Dendritic cell treated with granulocyte-macrophage colony-stimulating factor and Interleukin-4, amounts not matched to agents 40 ng/mL and 50 ng/mL, for 4 days (primary cell): ENCODE measurements around the gene SMAD2.

ENCODE experiments used
- H3K27ac Mint-ChIP-seq: one replicate; pipeline ENCODE4 v1.8.0; 2022; ENCODE audit warnings: mild to moderate bottlenecking, mixed read lengths
- H3K27me3 Mint-ChIP-seq: one replicate; pipeline ENCODE4 v1.8.0; 2022; ENCODE audit warnings: mild to moderate bottlenecking, mixed read lengths
- H3K36me3 Mint-ChIP-seq: one replicate; pipeline ENCODE4 v1.8.0; 2022; ENCODE audit warnings: low read depth, mixed read lengths
- H3K4me1 Mint-ChIP-seq: one replicate; pipeline ENCODE4 v1.8.0; 2022; ENCODE audit warnings: low read depth, mixed read lengths
- H3K4me3 Mint-ChIP-seq: one replicate; pipeline ENCODE4 v1.8.0; 2022; ENCODE audit warnings: mild to moderate bottlenecking, moderate library complexity, mixed read lengths
- H3K9me3 Mint-ChIP-seq: one replicate; pipeline ENCODE4 v1.8.0; 2022; ENCODE audit warnings: mixed read lengths
- intact Hi-C: fragments of 100-400 bp; cut with micrococcal nuclease; formaldehyde crosslinking; loops from one replicate; pipeline ENCODE4 v1.15.0; 2022

The SMAD2 gene

GRCh38 chr18:47826157-47827074 lies 104.0 kb downstream of the SMAD2 start:
- Mint-ChIP-seq H3K9me3 (no peaks in the 10 kb centered on the region), H3K36me3 (peaks cover 59% of the 10 kb centered on the region), H3K27me3 (no peaks in the 10 kb centered on the region), H3K27ac (no peak overlapping the region), H3K4me3 (no peak overlapping the region), H3K4me1 (peaks cover 6% of the 10 kb centered on the region)
- intact Hi-C loops = no loop called here

DNA sequence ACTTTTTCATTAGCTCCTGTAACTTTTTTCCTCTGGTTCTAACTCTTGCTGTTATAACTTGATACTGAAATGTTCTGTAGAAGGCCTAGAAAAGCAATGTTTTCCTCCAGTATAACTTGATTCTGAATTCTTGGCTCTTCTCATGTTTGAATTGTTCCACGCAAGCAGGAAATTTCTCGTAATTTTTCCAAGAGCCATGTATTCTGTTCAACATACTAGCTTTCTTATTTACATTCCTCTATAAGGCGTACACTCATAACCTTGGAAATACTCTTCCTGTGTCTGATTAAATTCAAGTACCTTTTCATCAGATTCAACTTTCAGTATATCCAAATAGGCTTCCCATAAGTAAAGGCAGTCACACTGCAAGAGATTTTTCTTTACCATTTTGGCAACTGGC lies 109.1 kb downstream of the SMAD2 start:
- Mint-ChIP-seq H3K27me3 (no peaks in the 10 kb centered on the region), H3K27ac (no peak overlapping the region), H3K4me1 (no peaks in the 10 kb centered on the region), H3K9me3 (no peaks in the 10 kb centered on the region), H3K4me3 (no peak overlapping the region), H3K36me3 (peaks cover 34% of the 10 kb centered on the region)
- intact Hi-C loops = no loop called here

GRCh38 chr18:47817795-47818077 lies 112.7 kb downstream of the SMAD2 start:
- Mint-ChIP-seq H3K27ac (no peak overlapping the region), H3K9me3 (no peaks in the 10 kb centered on the region), H3K4me3 (no peak overlapping the region), H3K27me3 (no peaks in the 10 kb centered on the region), H3K36me3 (peaks cover 4% of the 10 kb centered on the region), H3K4me1 (no peaks in the 10 kb centered on the region)
- intact Hi-C loops = no loop called here

DNA sequence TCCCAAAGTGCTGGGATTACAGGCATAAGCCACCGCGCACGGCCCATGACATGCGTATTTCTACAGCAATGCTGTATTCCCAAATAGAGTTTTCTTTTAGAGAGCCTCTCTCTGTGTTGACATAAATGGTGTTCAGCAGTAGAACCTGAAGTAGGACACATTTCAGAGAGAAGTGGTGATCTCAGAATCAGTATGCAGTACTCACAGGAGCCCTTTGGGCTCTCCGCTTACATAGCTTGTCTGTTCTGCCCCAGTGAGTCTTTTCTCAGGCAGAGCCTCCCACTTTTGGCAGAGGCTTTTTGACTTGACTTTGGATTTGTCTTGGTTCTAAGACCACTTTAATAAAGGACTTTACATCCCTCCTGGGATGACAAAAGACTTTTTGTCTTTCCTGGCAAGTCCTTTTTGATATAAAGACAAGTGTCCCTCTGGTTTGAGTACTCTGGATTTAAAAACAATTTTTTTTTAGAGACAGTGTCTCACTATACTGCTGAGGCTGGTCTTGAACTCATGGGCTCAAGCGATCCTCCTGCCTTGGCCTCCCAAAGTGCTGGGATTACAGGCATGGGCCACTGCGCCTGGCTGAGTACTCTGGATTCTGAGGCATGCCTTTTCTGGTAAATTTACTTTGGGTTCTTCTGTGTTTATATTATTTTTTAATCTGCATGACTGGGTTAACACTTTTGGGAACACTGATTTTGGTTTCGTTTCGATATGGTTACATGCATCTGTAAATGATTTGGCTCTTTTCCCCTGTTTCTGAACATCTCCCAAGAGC lies 113.3 kb downstream of the SMAD2 start:
- no peak overlapping the region for H3K4me3 Mint-ChIP-seq
- H3K9me3 Mint-ChIP-seq = no peaks in the 10 kb centered on the region
- no peak overlapping the region for H3K27ac Mint-ChIP-seq
- H3K27me3 Mint-ChIP-seq = no peaks in the 10 kb centered on the region
- intact Hi-C loops = no loop called here
- no peaks in the 10 kb centered on the region for H3K4me1 Mint-ChIP-seq
- H3K36me3 Mint-ChIP-seq = peaks cover 4% of the 10 kb centered on the region

DNA sequence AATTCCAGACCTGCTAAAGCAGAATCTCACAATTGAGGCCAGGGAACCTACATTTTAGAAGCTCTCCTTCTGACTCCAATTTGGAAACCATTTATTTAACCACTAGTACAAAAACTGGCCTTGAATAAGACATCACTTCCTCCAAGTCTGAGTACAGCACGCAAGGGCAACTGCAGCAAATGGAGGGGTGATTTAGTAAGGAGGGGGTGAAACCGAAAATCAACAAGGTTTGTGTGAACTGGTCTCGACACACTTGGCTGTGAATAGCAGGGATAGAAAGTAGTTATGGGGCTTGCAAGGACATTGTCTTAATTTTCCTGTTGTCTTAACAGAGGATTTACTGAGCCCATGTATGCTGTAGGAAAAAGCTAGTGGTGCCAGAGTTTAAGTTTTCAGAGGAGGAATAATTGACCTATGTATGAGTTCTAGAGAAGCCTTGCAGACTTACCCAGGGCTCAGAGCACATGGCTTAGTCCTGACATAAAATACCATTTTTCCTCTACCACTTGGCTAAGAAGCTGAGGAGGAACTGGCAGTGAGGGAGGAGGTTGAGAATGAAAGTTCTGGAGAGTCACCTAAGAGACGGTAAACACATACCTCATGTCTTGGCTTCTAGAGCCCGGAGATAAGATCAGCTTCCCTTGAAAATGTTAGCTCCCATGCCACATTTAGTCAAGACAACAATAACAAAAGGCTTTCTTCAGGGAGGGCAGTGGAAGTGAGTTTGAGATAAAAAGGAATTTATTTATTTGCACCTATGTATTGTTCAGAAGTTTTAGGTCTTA lies 114.8 kb downstream of the SMAD2 start:
- intact Hi-C loops = no loop called here
- no peaks in the 10 kb centered on the region for H3K4me1 Mint-ChIP-seq
- H3K27me3 Mint-ChIP-seq = no peaks in the 10 kb centered on the region
- peaks cover 4% of the 10 kb centered on the region for H3K36me3 Mint-ChIP-seq
- H3K9me3 Mint-ChIP-seq = no peaks in the 10 kb centered on the region
- no peak overlapping the region for H3K4me3 Mint-ChIP-seq
- no peak overlapping the region for H3K27ac Mint-ChIP-seq

DNA sequence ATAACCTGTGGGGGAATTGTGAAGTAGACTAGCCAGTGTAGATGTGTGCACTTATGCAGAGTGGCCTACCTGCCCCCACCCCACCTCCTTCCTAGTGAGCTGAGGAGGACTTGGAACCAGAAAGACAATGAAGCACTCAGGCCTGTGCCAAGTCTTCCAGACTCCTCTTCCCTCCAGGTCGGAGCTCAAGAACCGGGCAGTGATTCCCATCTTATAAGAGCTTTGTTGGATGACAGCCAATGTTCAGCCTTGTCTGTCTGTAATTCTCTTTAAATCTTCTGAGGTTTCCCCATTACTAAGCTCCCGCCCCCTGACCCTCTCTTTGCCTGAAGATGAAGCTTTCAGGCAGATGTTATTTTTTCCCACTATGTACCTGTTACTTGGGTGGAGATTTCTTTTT lies 121.0 kb downstream of the SMAD2 start:
- Mint-ChIP-seq H3K27ac (no peak overlapping the region), H3K4me3 (no peak overlapping the region), H3K9me3 (no peaks in the 10 kb centered on the region), H3K27me3 (peaks cover 2% of the 10 kb centered on the region), H3K4me1 (no peaks in the 10 kb centered on the region), H3K36me3 (no peaks in the 10 kb centered on the region)
- intact Hi-C loops = no loop called here

- intact Hi-C loops = no loop called here
- Mint-ChIP-seq H3K27ac (no peak overlapping the region), H3K27me3 (peaks cover 5% of the 10 kb centered on the region), H3K4me1 (no peaks in the 10 kb centered on the region), H3K36me3 (no peaks in the 10 kb centered on the region), H3K4me3 (no peak overlapping the region), H3K9me3 (no peaks in the 10 kb centered on the region)
Measured at GRCh38 chr18:47802802-47803201, 127.7 kb downstream of the SMAD2 start.

- Mint-ChIP-seq H3K36me3 (no peaks in the 10 kb centered on the region), H3K9me3 (no peaks in the 10 kb centered on the region), H3K4me1 (no peaks in the 10 kb centered on the region), H3K27ac (no peak overlapping the region), H3K4me3 (no peak overlapping the region), H3K27me3 (peaks cover 5% of the 10 kb centered on the region)
- intact Hi-C loops = no loop called here
Measured at GRCh38 chr18:47801817-47802216, 128.6 kb downstream of the SMAD2 start.

- Mint-ChIP-seq H3K9me3 (no peaks in the 10 kb centered on the region), H3K27ac (no peak overlapping the region), H3K27me3 (peaks cover 5% of the 10 kb centered on the region), H3K4me1 (no peaks in the 10 kb centered on the region), H3K36me3 (no peaks in the 10 kb centered on the region), H3K4me3 (no peak overlapping the region)
- intact Hi-C loops = no loop called here
Measured at GRCh38 chr18:47800756-47801155, 129.7 kb downstream of the SMAD2 start.

DNA sequence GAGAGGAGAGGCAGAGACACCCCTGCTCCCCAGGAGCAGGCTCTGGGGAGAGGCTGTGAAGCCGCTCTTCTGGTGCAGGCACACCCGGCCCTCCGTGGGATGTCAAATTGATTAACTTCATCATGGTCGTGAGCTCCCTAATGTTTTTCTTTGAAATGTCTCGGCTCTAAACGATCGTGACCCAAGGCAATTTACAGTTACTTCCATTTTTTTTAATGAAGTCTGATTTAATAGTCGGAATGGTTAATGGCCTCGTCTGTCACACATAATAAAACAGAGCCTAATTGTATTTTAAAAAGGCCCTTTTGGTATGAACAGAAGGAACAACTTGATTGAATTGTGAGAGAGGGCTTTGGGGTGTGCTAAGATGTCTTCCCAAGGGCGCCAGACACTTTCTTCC lies 130.2 kb downstream of the SMAD2 start:
- H3K27ac Mint-ChIP-seq = no peak overlapping the region
- intact Hi-C loops = no loop called here

GRCh38 chr18:47799376-47799775 lies 131.1 kb downstream of the SMAD2 start:
- H3K4me3 Mint-ChIP-seq = no peak overlapping the region
- no peak overlapping the region for H3K27ac Mint-ChIP-seq
- no peaks in the 10 kb centered on the region for H3K9me3 Mint-ChIP-seq
- H3K36me3 Mint-ChIP-seq = no peaks in the 10 kb centered on the region
- no peaks in the 10 kb centered on the region for H3K4me1 Mint-ChIP-seq
- intact Hi-C loops = no loop called here
- H3K27me3 Mint-ChIP-seq = peaks cover 5% of the 10 kb centered on the region

More for the DNA sequence above, 130.2 kb downstream of the SMAD2 start:
- Mint-ChIP-seq H3K4me1 (no peaks in the 10 kb centered on the region), H3K9me3 (no peaks in the 10 kb centered on the region), H3K4me3 (no peak overlapping the region), H3K36me3 (no peaks in the 10 kb centered on the region), H3K27me3 (peaks cover 7% of the 10 kb centered on the region)

DNA sequence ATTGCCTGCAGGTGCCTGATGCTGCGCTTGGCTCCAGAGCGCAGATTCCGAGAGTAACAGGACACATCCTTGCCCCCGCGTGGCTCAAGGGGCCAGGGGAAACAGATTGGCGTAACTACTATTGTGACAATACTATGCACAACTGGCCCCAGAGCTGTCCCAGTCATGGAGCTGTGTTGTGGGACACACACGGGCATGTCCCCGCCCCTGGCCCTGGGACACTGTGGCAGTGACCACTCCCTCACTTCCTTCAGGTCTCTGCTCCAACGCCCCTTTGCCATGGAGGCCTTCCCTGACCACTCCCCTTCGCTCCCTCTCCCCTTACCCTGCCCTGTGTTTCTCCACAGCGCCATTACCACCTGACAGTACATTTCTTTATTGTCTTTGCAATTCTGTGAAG lies 132.1 kb downstream of the SMAD2 start:
- Mint-ChIP-seq H3K27me3 (peaks cover 9% of the 10 kb centered on the region), H3K27ac (no peak overlapping the region), H3K9me3 (no peaks in the 10 kb centered on the region), H3K4me3 (no peak overlapping the region), H3K4me1 (no peaks in the 10 kb centered on the region), H3K36me3 (no peaks in the 10 kb centered on the region)
- intact Hi-C loops = no loop called here

GRCh38 chr18:47797126-47797525 lies 133.3 kb downstream of the SMAD2 start:
- H3K4me3 Mint-ChIP-seq = no peak overlapping the region
- H3K9me3 Mint-ChIP-seq = no peaks in the 10 kb centered on the region
- H3K4me1 Mint-ChIP-seq = no peaks in the 10 kb centered on the region
- intact Hi-C loops = no loop called here
- H3K27ac Mint-ChIP-seq = no peak overlapping the region
- H3K36me3 Mint-ChIP-seq = no peaks in the 10 kb centered on the region
- peaks cover 11% of the 10 kb centered on the region for H3K27me3 Mint-ChIP-seq

- intact Hi-C loops = no loop called here
- H3K27ac Mint-ChIP-seq = no peak overlapping the region
- H3K9me3 Mint-ChIP-seq = no peaks in the 10 kb centered on the region
- peaks cover 17% of the 10 kb centered on the region for H3K27me3 Mint-ChIP-seq
- peaks cover under 1% of the 10 kb centered on the region for H3K4me1 Mint-ChIP-seq
- no peak overlapping the region for H3K4me3 Mint-ChIP-seq
- no peaks in the 10 kb centered on the region for H3K36me3 Mint-ChIP-seq
Measured at GRCh38 chr18:47795434-47795814, 135.0 kb downstream of the SMAD2 start.
